ENCODE measurements around the gene NUP35.

The NUP35 gene

GRCh38 chr2:183195998-183196409 is 71.8 kb downstream of the NUP35 start:
- H2BK5ac ChIP-seq (ENCODE audit: low read depth, low read length, poor library complexity, severe bottlenecking), result no peak overlapping the region
- no peak overlapping the region for H4K91ac ChIP-seq (ENCODE audit: low read length)
- H2AFZ ChIP-seq (ENCODE audit: low read depth, low read length), result no peak overlapping the region
- H3K18ac ChIP-seq (ENCODE audit: low read depth in 1 of 2, low read length in 2 of 2), result no peak overlapping the region
- H2AK5ac ChIP-seq (ENCODE audit: low read length, severe bottlenecking), result no peak overlapping the region
- H3K27me3 ChIP-seq (ENCODE audit: control insufficient read depth in 1 of 2, insufficient read depth in 1 of 2, low read length in 2 of 2), result no peaks in the 10 kb centered on the region
- no peak overlapping the region for H3K9ac ChIP-seq (ENCODE audit: low read length)
- H3K9me3 ChIP-seq (ENCODE audit: control insufficient read depth, low read length), result no peaks in the 10 kb centered on the region
- H3K4me2 ChIP-seq (ENCODE audit: low read length, poor library complexity, severe bottlenecking), result no peak overlapping the region
- DNase-seq, result no peak
- 98% methylated on average over 1 of the region's 1 CpG for WGBS
- no peak overlapping the region for H3K23ac ChIP-seq (ENCODE audit: low read length in 2 of 2)
- H3K79me1 ChIP-seq (replicated peaks; ENCODE audit: low read length, poor library complexity, severe bottlenecking), result no peaks in the 10 kb centered on the region
- H2BK120ac ChIP-seq (ENCODE audit: low read depth, low read length), result no peak overlapping the region
- no peak overlapping the region for H3K27ac ChIP-seq (ENCODE audit: low read length, poor library complexity, severe bottlenecking)
- H3K36me3 ChIP-seq (ENCODE audit: control insufficient read depth in 1 of 2, insufficient read depth in 2 of 2, low read depth in 1 of 2, low read length in 2 of 2), result peaks cover 0 to 10% of the 10 kb centered on the region in 2 experiments
- no peak overlapping the region for H2BK12ac ChIP-seq (ENCODE audit: low read length in 2 of 2)
- no peaks in the 10 kb centered on the region for H3K4me1 ChIP-seq (ENCODE audit: control insufficient read depth, insufficient read depth, low read depth, low read length)
- H3K14ac ChIP-seq (ENCODE audit: low read length in 2 of 2), result no peak overlapping the region
- H3K4me3 ChIP-seq (ENCODE audit: insufficient read depth in 1 of 2, low read depth in 1 of 2, low read length in 2 of 2), result no peak overlapping the region
- H4K8ac ChIP-seq (ENCODE audit: low read length), result no peak overlapping the region
- no peak overlapping the region for H2BK15ac ChIP-seq (ENCODE audit: low read depth, poor library complexity, severe bottlenecking)
- H3K4ac ChIP-seq (ENCODE audit: low read depth in 1 of 2, low read length in 2 of 2), result no peak overlapping the region

- H2AFZ ChIP-seq (ENCODE audit: low read depth, low read length), result no peak overlapping the region
- H3K4me1 ChIP-seq (ENCODE audit: control insufficient read depth, insufficient read depth, low read depth, low read length), result peaks cover 1% of the 10 kb centered on the region
- H3K9me3 ChIP-seq (ENCODE audit: control insufficient read depth, low read length), result no peaks in the 10 kb centered on the region
- WGBS, result no CpG with 5 or more reads among the region's 1 CpG
- H2BK12ac ChIP-seq (ENCODE audit: low read length in 2 of 2), result no peak overlapping the region
- H3K14ac ChIP-seq (ENCODE audit: low read length in 2 of 2), result no peak overlapping the region
- no peak overlapping the region for H3K27ac ChIP-seq (ENCODE audit: low read length, poor library complexity, severe bottlenecking)
- no peak overlapping the region for H3K18ac ChIP-seq (ENCODE audit: low read depth in 1 of 2, low read length in 2 of 2)
- H2BK15ac ChIP-seq (ENCODE audit: low read depth, poor library complexity, severe bottlenecking), result no peak overlapping the region
- H3K79me1 ChIP-seq (replicated peaks; ENCODE audit: low read length, poor library complexity, severe bottlenecking), result peaks cover 4% of the 10 kb centered on the region
- H3K27me3 ChIP-seq (ENCODE audit: control insufficient read depth in 1 of 2, insufficient read depth in 1 of 2, low read length in 2 of 2), result no peaks in the 10 kb centered on the region
- no peak overlapping the region for H3K9ac ChIP-seq (ENCODE audit: low read length)
- no peak overlapping the region for H4K91ac ChIP-seq (ENCODE audit: low read length)
- H3K4me3 ChIP-seq (ENCODE audit: insufficient read depth in 1 of 2, low read depth in 1 of 2, low read length in 2 of 2), result no peak overlapping the region
- DNase-seq, result no peak
- no peak overlapping the region for H3K23ac ChIP-seq (ENCODE audit: low read length in 2 of 2)
- H2BK120ac ChIP-seq (ENCODE audit: low read depth, low read length), result no peak overlapping the region
- H2AK5ac ChIP-seq (ENCODE audit: low read length, severe bottlenecking), result no peak overlapping the region
- H2BK5ac ChIP-seq (ENCODE audit: low read depth, low read length, poor library complexity, severe bottlenecking), result no peak overlapping the region
- no peak overlapping the region for H3K4ac ChIP-seq (ENCODE audit: low read depth in 1 of 2, low read length in 2 of 2)
- H3K36me3 ChIP-seq (ENCODE audit: control insufficient read depth in 1 of 2, insufficient read depth in 2 of 2, low read depth in 1 of 2, low read length in 2 of 2), result no peaks in the 10 kb centered on the region
- no peak overlapping the region for H4K8ac ChIP-seq (ENCODE audit: low read length)
- H3K4me2 ChIP-seq (ENCODE audit: low read length, poor library complexity, severe bottlenecking), result no peak overlapping the region
Observed at GRCh38 chr2:183204397-183204796, 80.2 kb downstream of the NUP35 start.

- Histone ChIP-seq H3K18ac (ENCODE audit: low read depth in 1 of 2, low read length in 2 of 2) (no peak overlapping the region), H3K4me2 (ENCODE audit: low read length, poor library complexity, severe bottlenecking) (no peak overlapping the region), H3K23ac (ENCODE audit: low read length in 2 of 2) (no peak overlapping the region), H2AK5ac (ENCODE audit: low read length, severe bottlenecking) (no peak overlapping the region), H3K9me3 (ENCODE audit: control insufficient read depth, low read length) (no peaks in the 10 kb centered on the region), H2BK12ac (ENCODE audit: low read length in 2 of 2) (no peak overlapping the region), H3K14ac (ENCODE audit: low read length in 2 of 2) (no peak overlapping the region), H4K8ac (ENCODE audit: low read length) (no peak overlapping the region), H2BK15ac (ENCODE audit: low read depth, poor library complexity, severe bottlenecking) (no peak overlapping the region), H3K4me3 (ENCODE audit: insufficient read depth in 1 of 2, low read depth in 1 of 2, low read length in 2 of 2) (no peak overlapping the region), H3K79me1 (replicated peaks; ENCODE audit: low read length, poor library complexity, severe bottlenecking) (peaks cover 4% of the 10 kb centered on the region), H3K4ac (ENCODE audit: low read depth in 1 of 2, low read length in 2 of 2) (no peak overlapping the region), H3K36me3 (ENCODE audit: control insufficient read depth in 1 of 2, insufficient read depth in 2 of 2, low read depth in 1 of 2, low read length in 2 of 2) (no peaks in the 10 kb centered on the region), H4K91ac (ENCODE audit: low read length) (no peak overlapping the region), H3K27me3 (ENCODE audit: control insufficient read depth in 1 of 2, insufficient read depth in 1 of 2, low read length in 2 of 2) (no peaks in the 10 kb centered on the region), H3K9ac (ENCODE audit: low read length) (no peak overlapping the region), H2AFZ (ENCODE audit: low read depth, low read length) (no peak overlapping the region), H3K4me1 (ENCODE audit: control insufficient read depth, insufficient read depth, low read depth, low read length) (peaks cover 1% of the 10 kb centered on the region), H2BK5ac (ENCODE audit: low read depth, low read length, poor library complexity, severe bottlenecking) (no peak overlapping the region), H2BK120ac (ENCODE audit: low read depth, low read length) (no peak overlapping the region), H3K27ac (ENCODE audit: low read length, poor library complexity, severe bottlenecking) (no peak overlapping the region)
- no CpG with 5 or more reads among the region's 1 CpG for WGBS
- peak; percentile 6 for DNase-seq
Observed at GRCh38 chr2:183207110-183207509, 82.9 kb downstream of the NUP35 start.

- no peak overlapping the region for H4K8ac ChIP-seq (ENCODE audit: low read length)
- peaks cover 4% of the 10 kb centered on the region for H3K79me1 ChIP-seq (replicated peaks; ENCODE audit: low read length, poor library complexity, severe bottlenecking)
- no peak overlapping the region for H3K18ac ChIP-seq (ENCODE audit: low read depth in 1 of 2, low read length in 2 of 2)
- DNase-seq, result no peak
- no peak overlapping the region for H2BK12ac ChIP-seq (ENCODE audit: low read length in 2 of 2)
- H2AFZ ChIP-seq (ENCODE audit: low read depth, low read length), result no peak overlapping the region
- H2BK5ac ChIP-seq (ENCODE audit: low read depth, low read length, poor library complexity, severe bottlenecking), result peak overlapping the region; percentile 8
- H3K23ac ChIP-seq (ENCODE audit: low read length in 2 of 2), result no peak overlapping the region
- H3K36me3 ChIP-seq (ENCODE audit: control insufficient read depth in 1 of 2, insufficient read depth in 2 of 2, low read depth in 1 of 2, low read length in 2 of 2), result no peaks in the 10 kb centered on the region
- H4K91ac ChIP-seq (ENCODE audit: low read length), result no peak overlapping the region
- H2BK120ac ChIP-seq (ENCODE audit: low read depth, low read length), result no peak overlapping the region
- no peak overlapping the region for H3K4me3 ChIP-seq (ENCODE audit: insufficient read depth in 1 of 2, low read depth in 1 of 2, low read length in 2 of 2)
- no peak overlapping the region for H3K27ac ChIP-seq (ENCODE audit: low read length, poor library complexity, severe bottlenecking)
- no peak overlapping the region for H3K4me2 ChIP-seq (ENCODE audit: low read length, poor library complexity, severe bottlenecking)
- no peak overlapping the region for H3K9ac ChIP-seq (ENCODE audit: low read length)
- no peak overlapping the region for H3K4ac ChIP-seq (ENCODE audit: low read depth in 1 of 2, low read length in 2 of 2)
- H3K9me3 ChIP-seq (ENCODE audit: control insufficient read depth, low read length), result no peaks in the 10 kb centered on the region
- H3K4me1 ChIP-seq (ENCODE audit: control insufficient read depth, insufficient read depth, low read depth, low read length), result peaks cover 1% of the 10 kb centered on the region
- no peak overlapping the region for H2BK15ac ChIP-seq (ENCODE audit: low read depth, poor library complexity, severe bottlenecking)
- no peak overlapping the region for H3K14ac ChIP-seq (ENCODE audit: low read length in 2 of 2)
- WGBS, result 98% methylated on average over 1 of the region's 1 CpG
- H3K27me3 ChIP-seq (ENCODE audit: control insufficient read depth in 1 of 2, insufficient read depth in 1 of 2, low read length in 2 of 2), result no peaks in the 10 kb centered on the region
- no peak overlapping the region for H2AK5ac ChIP-seq (ENCODE audit: low read length, severe bottlenecking)
Observed at GRCh38 chr2:183209395-183210028, 85.3 kb downstream of the NUP35 start.
